CD4-positive, CD25-positive, alpha-beta regulatory T cell (primary cell): Measurements from ENCODE around the gene MRPL23. TPM values are rescaled to one million over a fixed set of nuclear protein-coding genes. Genes with fewer than 3 reads are reported as not detected.

Experiments used
- ATAC-seq, 2 donors: fragments of 150-1000 bp; cut with Tn5 transposase; one replicate each; pipeline ENCODE4 v1.10.0; 2021; ENCODE audit warnings: low read depth in 2 of 2, moderate number of reproducible peaks in 2 of 2, moderate library complexity in 1 of 2
- DNase-seq, 3 donors: peaks; one replicate each; pipeline versions ENCODE4 v3.0.0 to v3.0.0-alpha.2; 2012 to 2022; ENCODE audit warnings: mixed read lengths in 1 of 3
- H3K27ac ChIP-seq: one replicate; pipeline ENCODE4 v1.7.0; 2013; ENCODE audit warnings: mild to moderate bottlenecking, low read length; ENCODE audit not compliant: insufficient read depth, poor library complexity, severe bottlenecking
- H3K27me3 ChIP-seq: one replicate; pipeline ENCODE4 v1.7.0; 2013; ENCODE audit warnings: low read length; ENCODE audit not compliant: control insufficient read depth, insufficient read depth
- H3K36me3 ChIP-seq: one replicate; pipeline ENCODE4 v1.7.0; 2013; ENCODE audit warnings: mild to moderate bottlenecking, low read length, moderate library complexity; ENCODE audit not compliant: control insufficient read depth, insufficient read depth
- H3K4me1 ChIP-seq: 2 replicates; pipeline ENCODE4 v1.7.0; 2013; ENCODE audit warnings: mild to moderate bottlenecking, low read length; ENCODE audit not compliant: insufficient read depth, control insufficient read depth, poor library complexity, severe bottlenecking
- H3K4me3 ChIP-seq: one replicate; pipeline ENCODE4 v1.7.0; 2013; ENCODE audit warnings: low read depth, mild to moderate bottlenecking, low read length, moderate library complexity
- H3K9me3 ChIP-seq, 2 experiments: 1 replicate in 1 of 2; 2 replicates in 1 of 2; pipeline ENCODE4 v1.7.0; 2013; ENCODE audit warnings: low read length in 2 of 2, mild to moderate bottlenecking in 1 of 2, moderate library complexity in 1 of 2; ENCODE audit not compliant: control insufficient read depth in 2 of 2
- H3K27ac Mint-ChIP-seq, 3 donors: one replicate each; pipeline ENCODE4 v1.8.0; 2020 to 2022; ENCODE audit warnings: mild to moderate bottlenecking in 3 of 3, mixed read lengths in 3 of 3, moderate library complexity in 2 of 3
- H3K27me3 Mint-ChIP-seq: one replicate; pipeline ENCODE4 v1.8.0; 2022; ENCODE audit warnings: mild to moderate bottlenecking, mixed read lengths
- H3K36me3 Mint-ChIP-seq: one replicate; pipeline ENCODE4 v1.8.0; 2020; ENCODE audit warnings: mixed read lengths
- H3K4me1 Mint-ChIP-seq, 4 donors: one replicate each; pipeline ENCODE4 v1.8.0; 2020 to 2022; ENCODE audit warnings: mixed read lengths in 4 of 4, mild to moderate bottlenecking in 1 of 4
- H3K4me3 Mint-ChIP-seq, 4 donors: one replicate each; pipeline ENCODE4 v1.8.0; 2020 to 2022; ENCODE audit warnings: mild to moderate bottlenecking in 4 of 4, mixed read lengths in 4 of 4, moderate library complexity in 3 of 4
- H3K9me3 Mint-ChIP-seq, 7 donors: one replicate each; pipeline ENCODE4 v1.8.0; 2020 to 2022; ENCODE audit warnings: mixed read lengths in 7 of 7, mild to moderate bottlenecking in 3 of 7, moderate library complexity in 2 of 7
- polyA plus RNA-seq, 4 donors: library from polyadenylated mRNA; unstranded; fragments of 300-500 nt; fragmentation: Illumina TruSeq; gene quantifications; one replicate each; pipeline ENCODE4 v1.2.3, GENCODE V29; 2021
- total RNA-seq: library from RNA; stranded (reverse); gene quantifications from one replicate; pipeline ENCODE4 v1.2.3, GENCODE V29; 2022

Gene MRPL23
- total and polyA plus RNA-seq, 5 donors from 2014 or later, result 19.8 to 84.1 (median 27.6) TPM

- no peak overlapping the region for H3K27ac Mint-ChIP-seq
- H3K27me3 Mint-ChIP-seq, result no peaks in the 10 kb centered on the region
- H3K9me3 Mint-ChIP-seq, result no peaks in the 10 kb centered on the region
- H3K36me3 Mint-ChIP-seq, result no peaks in the 10 kb centered on the region
- no peak for ATAC-seq
- no peak overlapping the region for H3K4me3 Mint-ChIP-seq
- no peak for DNase-seq
- Histone ChIP-seq H3K4me3 (no peak overlapping the region), H3K27ac (no peak overlapping the region), H3K27me3 (no peaks in the 10 kb centered on the region), H3K4me1 (no peaks in the 10 kb centered on the region), H3K9me3 (no peaks in the 10 kb centered on the region), H3K36me3 (no peaks in the 10 kb centered on the region)
- no peaks in the 10 kb centered on the region for H3K4me1 Mint-ChIP-seq
These were observed 41.0 kb downstream of the MRPL23 start for GRCh38 chr11:1988174-1988573.

- no peak overlapping the region for H3K27ac ChIP-seq
- no peaks in the 10 kb centered on the region for H3K4me1 ChIP-seq
- DNase-seq (no peak), ATAC-seq (no peak)
- Mint-ChIP-seq H3K27ac (no peak overlapping the region), H3K36me3 (no peaks in the 10 kb centered on the region), H3K27me3 (no peaks in the 10 kb centered on the region), H3K4me3 (no peak overlapping the region), H3K9me3 (no peaks in the 10 kb centered on the region), H3K4me1 (no peaks in the 10 kb centered on the region)
- H3K4me3 ChIP-seq, result no peak overlapping the region
- no peaks in the 10 kb centered on the region for H3K27me3 ChIP-seq
- no peaks in the 10 kb centered on the region for H3K36me3 ChIP-seq
- no peaks in the 10 kb centered on the region for H3K9me3 ChIP-seq
These were observed 41.7 kb downstream of the MRPL23 start for GRCh38 chr11:1988667-1989317.

GRCh38 chr11:1989953-1990352 is 42.8 kb downstream of the MRPL23 start:
- no peaks in the 10 kb centered on the region for H3K36me3 Mint-ChIP-seq
- H3K9me3 Mint-ChIP-seq, result no peaks in the 10 kb centered on the region
- H3K4me3 Mint-ChIP-seq, result no peak overlapping the region
- ATAC-seq, result no peak
- Histone ChIP-seq H3K9me3 (no peaks in the 10 kb centered on the region), H3K4me1 (no peaks in the 10 kb centered on the region), H3K36me3 (no peaks in the 10 kb centered on the region), H3K4me3 (no peak overlapping the region), H3K27me3 (no peaks in the 10 kb centered on the region), H3K27ac (no peak overlapping the region)
- H3K27me3 Mint-ChIP-seq, result no peaks in the 10 kb centered on the region
- no peak for DNase-seq
- no peak overlapping the region for H3K27ac Mint-ChIP-seq
- H3K4me1 Mint-ChIP-seq, result no peaks in the 10 kb centered on the region

- Histone ChIP-seq H3K27ac (no peak overlapping the region), H3K4me3 (no peak overlapping the region), H3K4me1 (no peaks in the 10 kb centered on the region), H3K27me3 (no peaks in the 10 kb centered on the region), H3K9me3 (no peaks in the 10 kb centered on the region), H3K36me3 (no peaks in the 10 kb centered on the region)
- H3K27me3 Mint-ChIP-seq, result no peaks in the 10 kb centered on the region
- H3K36me3 Mint-ChIP-seq, result no peaks in the 10 kb centered on the region
- no peak overlapping the region for H3K4me3 Mint-ChIP-seq
- no peak for ATAC-seq
- no peaks in the 10 kb centered on the region for H3K4me1 Mint-ChIP-seq
- DNase-seq, result no peak
- no peak overlapping the region for H3K27ac Mint-ChIP-seq
- H3K9me3 Mint-ChIP-seq, result no peaks in the 10 kb centered on the region
These were observed 43.9 kb downstream of the MRPL23 start for GRCh38 chr11:1990872-1991578.

- Mint-ChIP-seq H3K9me3 (no peaks in the 10 kb centered on the region), H3K4me1 (no peaks in the 10 kb centered on the region), H3K4me3 (no peak overlapping the region), H3K36me3 (no peaks in the 10 kb centered on the region), H3K27me3 (no peaks in the 10 kb centered on the region), H3K27ac (no peak overlapping the region)
- ATAC-seq (no peak), DNase-seq (no peak)
- H3K9me3 ChIP-seq, result no peaks in the 10 kb centered on the region
- H3K27ac ChIP-seq, result no peak overlapping the region
- no peaks in the 10 kb centered on the region for H3K27me3 ChIP-seq
- H3K4me1 ChIP-seq, result no peaks in the 10 kb centered on the region
- H3K4me3 ChIP-seq, result no peak overlapping the region
- no peaks in the 10 kb centered on the region for H3K36me3 ChIP-seq
These were observed 45.0 kb downstream of the MRPL23 start for GRCh38 chr11:1992111-1992510.

GRCh38 chr11:1994121-1994520 is 47.0 kb downstream of the MRPL23 start:
- Mint-ChIP-seq H3K9me3 (no peaks in the 10 kb centered on the region), H3K4me3 (no peak overlapping the region), H3K36me3 (no peaks in the 10 kb centered on the region), H3K27ac (no peak overlapping the region), H3K27me3 (no peaks in the 10 kb centered on the region), H3K4me1 (no peaks in the 10 kb centered on the region)
- no peak overlapping the region for H3K4me3 ChIP-seq
- DNase-seq, result no peak
- H3K27me3 ChIP-seq, result no peaks in the 10 kb centered on the region
- no peaks in the 10 kb centered on the region for H3K36me3 ChIP-seq
- H3K4me1 ChIP-seq, result no peaks in the 10 kb centered on the region
- ATAC-seq, result no peak
- H3K27ac ChIP-seq, result no peak overlapping the region
- H3K9me3 ChIP-seq, result no peaks in the 10 kb centered on the region

GRCh38 chr11:1997755-1998154 is 50.6 kb downstream of the MRPL23 start, which contains the start of gene H19:
H19 (minus strand) TSS chr11:1997842.
- no peaks in the 10 kb centered on the region for H3K36me3 Mint-ChIP-seq
- H3K9me3 Mint-ChIP-seq, result no peaks in the 10 kb centered on the region
- Histone ChIP-seq H3K4me1 (no peaks in the 10 kb centered on the region), H3K27ac (no peak within 1 kb of the TSS), H3K9me3 (no peaks in the 10 kb centered on the region), H3K36me3 (no peaks in the 10 kb centered on the region), H3K4me3 (no peak within 1 kb of the TSS), H3K27me3 (no peaks in the 10 kb centered on the region)
- ATAC-seq (no peak), DNase-seq (no peak)
- no peak within 1 kb of the TSS for H3K4me3 Mint-ChIP-seq
- no peaks in the 10 kb centered on the region for H3K27me3 Mint-ChIP-seq
- H3K4me1 Mint-ChIP-seq, result no peaks in the 10 kb centered on the region
- H3K27ac Mint-ChIP-seq, result no peak within 1 kb of the TSS

- no peak overlapping the region for H3K4me3 Mint-ChIP-seq
- no peak overlapping the region for H3K27ac Mint-ChIP-seq
- H3K36me3 Mint-ChIP-seq, result no peaks in the 10 kb centered on the region
- Histone ChIP-seq H3K4me3 (no peak overlapping the region), H3K9me3 (no peaks in the 10 kb centered on the region), H3K4me1 (no peaks in the 10 kb centered on the region), H3K27ac (no peak overlapping the region), H3K36me3 (no peaks in the 10 kb centered on the region), H3K27me3 (no peaks in the 10 kb centered on the region)
- ATAC-seq (no peak), DNase-seq (no peak)
- H3K9me3 Mint-ChIP-seq, result no peaks in the 10 kb centered on the region
- H3K27me3 Mint-ChIP-seq, result no peaks in the 10 kb centered on the region
- H3K4me1 Mint-ChIP-seq, result no peaks in the 10 kb centered on the region
These were observed 51.2 kb downstream of the MRPL23 start for GRCh38 chr11:1998290-1998689.
